Smooth muscle cell of the pulmonary artery (primary cell): ENCODE measurements around the gene TDRD5. TPM values are rescaled to one million over a fixed set of nuclear protein-coding genes. Genes with fewer than 3 reads are reported as not detected.

Source experiments
- total RNA-seq: library from RNA; depleted of rRNA; stranded (reverse); fragments of >200 nt; gene quantifications from 2 replicates; pipeline ENCODE4 v1.2.3, GENCODE V29; 2014

The TDRD5 gene, protein sequence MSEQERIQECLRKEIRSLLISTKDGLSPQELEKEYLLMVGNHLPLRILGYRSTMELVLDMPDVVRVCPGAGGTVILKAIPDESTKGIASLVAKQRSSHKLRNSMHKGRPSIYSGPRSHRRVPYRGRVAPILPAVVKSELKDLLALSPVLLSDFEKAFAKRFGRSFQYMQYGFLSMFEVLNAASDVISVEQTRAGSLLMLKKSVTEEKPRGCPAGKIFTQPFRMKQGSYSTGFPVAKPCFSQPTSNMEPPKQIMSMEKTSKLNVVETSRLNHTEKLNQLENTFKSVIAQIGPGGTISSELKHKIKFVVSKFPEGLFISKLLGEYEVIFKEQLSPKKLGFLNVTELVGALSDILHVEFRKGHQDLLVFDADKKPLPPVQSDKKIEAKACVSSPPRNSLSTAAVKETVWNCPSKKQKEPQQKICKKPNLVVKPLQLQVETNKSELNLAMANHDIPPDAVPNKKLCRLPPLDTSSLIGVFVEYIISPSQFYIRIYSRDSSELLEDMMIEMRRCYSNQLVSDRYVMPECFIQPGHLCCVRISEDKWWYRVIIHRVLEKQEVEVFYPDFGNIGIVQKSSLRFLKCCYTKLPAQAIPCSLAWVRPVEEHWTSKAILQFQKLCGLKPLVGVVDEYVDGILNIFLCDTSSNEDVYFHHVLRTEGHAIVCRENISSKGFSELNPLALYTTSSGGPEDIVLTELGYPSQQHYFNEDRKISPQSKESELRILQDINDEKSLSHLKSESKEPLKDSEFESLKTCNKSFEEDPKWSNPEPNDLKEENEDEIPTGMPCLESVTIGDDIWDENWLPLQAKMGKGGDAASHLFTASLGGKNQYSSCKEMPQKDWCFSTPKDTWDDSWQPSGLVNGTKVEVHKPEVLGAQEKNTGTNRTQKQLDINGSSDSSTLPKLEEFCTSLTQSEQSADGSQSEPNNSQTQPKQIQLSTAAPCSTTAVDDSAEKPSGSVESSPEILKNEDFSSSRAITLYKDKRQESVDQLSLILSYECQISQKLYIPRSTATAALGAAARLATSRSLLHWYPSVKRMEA
- not detected in 2 replicates for total RNA-seq

DNA sequence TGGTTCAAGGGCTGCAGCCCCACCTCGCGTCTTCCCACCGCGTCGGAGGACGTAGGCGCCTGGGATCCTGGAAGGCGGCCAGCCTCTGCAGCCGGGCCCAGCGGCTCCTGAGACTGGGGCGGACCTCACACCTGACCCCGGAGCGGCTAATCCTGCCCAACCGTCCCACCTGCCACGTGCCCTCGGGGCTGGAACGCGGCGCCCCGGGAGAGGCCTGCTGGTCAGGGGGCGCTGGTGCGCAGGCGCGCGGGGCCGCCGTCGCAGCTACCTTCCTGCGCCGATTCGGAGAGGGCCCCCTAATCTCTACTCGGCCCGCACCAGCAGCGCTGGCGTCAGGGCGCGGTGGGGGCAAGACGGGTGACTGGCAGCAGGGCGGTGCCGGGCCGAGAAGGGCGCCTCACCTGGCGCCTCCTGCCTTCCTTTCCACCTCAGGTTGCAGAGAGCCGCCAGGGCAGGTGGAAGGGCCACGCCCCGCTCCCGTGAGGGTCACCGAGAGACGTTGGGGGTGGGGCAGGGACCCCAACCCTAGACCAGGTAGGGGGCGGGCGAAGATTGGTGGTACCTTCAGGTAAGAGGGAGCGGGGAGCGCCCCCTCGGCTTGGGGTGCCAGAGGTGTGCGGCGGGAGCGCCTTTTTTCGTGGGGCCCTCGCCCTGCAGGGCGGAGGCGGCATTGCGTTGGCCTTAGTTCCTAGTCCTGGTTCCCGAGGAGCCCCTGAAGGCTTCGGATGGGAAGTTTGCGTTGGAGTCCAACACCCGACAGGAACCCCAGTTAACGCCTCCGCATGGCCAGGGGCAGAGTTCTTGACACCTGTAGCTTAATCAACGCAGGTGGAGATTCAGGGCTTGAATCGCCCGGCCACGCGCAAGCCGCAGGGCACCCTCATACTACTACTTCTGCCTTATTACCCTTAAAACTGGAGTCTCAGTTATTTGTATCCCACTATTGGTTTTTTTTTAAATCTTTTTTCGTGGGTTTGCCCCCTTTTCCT lies at the start of gene TDRD5:
Gene TDRD5 (plus strand): TSS at position 241 of the 989 bp plus-strand sequence. CDS start 784 bp downstream, outside the sequence.

DNA sequence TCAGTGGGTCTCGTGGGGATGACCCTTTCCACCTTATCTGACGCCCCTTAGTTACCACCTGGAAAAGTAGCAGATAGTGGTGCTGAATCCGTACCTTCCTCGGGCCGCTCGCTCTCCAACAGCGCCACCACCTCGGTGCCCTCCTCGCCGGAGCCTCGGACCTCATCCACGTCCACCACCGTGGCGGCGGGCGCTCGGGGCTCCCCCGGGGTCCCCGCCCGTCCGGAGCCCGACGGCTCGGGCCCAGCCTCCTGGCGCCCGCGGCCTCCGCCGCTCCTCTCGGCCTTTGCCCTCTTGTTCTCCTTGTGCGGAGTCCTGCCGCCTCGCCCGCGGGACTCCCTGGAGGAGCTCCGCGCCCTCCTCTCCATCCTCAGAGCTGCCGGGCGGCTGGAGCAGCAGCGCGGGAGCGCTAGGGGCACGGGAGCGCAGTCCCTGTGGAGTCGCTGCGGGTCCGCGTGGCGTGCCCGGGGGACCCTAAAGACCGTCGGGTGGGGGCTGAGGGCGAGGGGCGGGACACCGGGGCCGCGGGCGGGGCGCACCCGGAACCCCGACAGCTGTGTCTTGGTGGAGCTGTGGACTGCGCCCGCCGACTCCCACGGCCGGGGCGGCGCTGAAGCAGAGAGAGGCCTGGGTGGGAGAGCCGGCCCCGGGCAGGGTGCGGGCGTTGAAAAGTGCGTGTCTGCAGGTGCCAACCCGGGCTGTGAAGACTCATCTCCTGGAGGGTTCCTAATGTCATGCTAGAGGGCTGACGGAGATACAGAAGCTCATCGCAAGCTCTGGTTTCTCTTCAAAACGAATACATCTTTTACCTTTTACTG lies 15.9 kb upstream of the TDRD5 start, which contains the start of gene NPHS2:
Gene NPHS2 (minus strand): TSS at position 452 of the 818 bp plus-strand sequence. CDS start 84 bp downstream, at position 368.

Other genes starting within 250 kb of the TDRD5 start
- 0.07 TPM in 1 of 2 replicates, not detected in the other for gene AXDND1, start 225.9 kb upstream of the TDRD5 start, total RNA-seq
- not detected in 2 replicates for gene NPHS2, start 15.9 kb upstream of the TDRD5 start, total RNA-seq
- gene FAM163A, start 151.5 kb downstream of the TDRD5 start, total RNA-seq, result under 0.01 TPM in 1 of 2 replicates, not detected in the other